ENCODE data around the gene DLK2.

Gene DLK2

GRCh38 chr6:43497689-43498088 lies 42.3 kb upstream of the DLK2 start:
- no peak for TF ChIP-seq CTCF (IDR thresholded peaks at IDR 0.05; ENCODE audit: extremely low read depth, insufficient read depth, missing control alignments)
- in situ Hi-C loops (cut with MboI; ENCODE audit: low pct_unique_long_range_greater_than_20kb, low sequenced_read_pairs, unreplicated experiment) = no loop called here

DNA sequence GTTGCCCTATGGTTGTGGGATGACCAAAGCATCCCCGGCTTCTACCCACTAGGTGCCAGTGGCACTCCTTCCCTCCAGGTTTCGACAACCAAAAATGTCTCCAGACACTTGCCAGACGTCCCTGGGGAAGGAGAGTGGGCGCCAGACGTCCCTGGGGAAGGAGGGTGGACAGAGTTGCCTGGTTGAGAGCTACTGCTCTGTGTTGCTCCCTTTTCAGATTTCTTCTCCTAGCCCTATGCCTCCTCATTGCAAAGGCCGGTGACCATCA lies 41.7 kb upstream of the DLK2 start:
- no peak for TF ChIP-seq CTCF (IDR thresholded peaks at IDR 0.05; ENCODE audit: extremely low read depth, insufficient read depth, missing control alignments)
- no peak for DNase-seq (ENCODE audit: low spot score)
- in situ Hi-C loops (cut with MboI; ENCODE audit: low pct_unique_long_range_greater_than_20kb, low sequenced_read_pairs, unreplicated experiment) = no loop called here

More at GRCh38 chr6:43497689-43498088, 42.3 kb upstream of the DLK2 start:
- no peak for DNase-seq (ENCODE audit: low spot score)

- DNase-seq (ENCODE audit: low spot score) = peak; percentile 53
- in situ Hi-C loops (cut with MboI; ENCODE audit: low pct_unique_long_range_greater_than_20kb, low sequenced_read_pairs, unreplicated experiment) = no loop called here
- peak; percentile 64 for TF ChIP-seq CTCF (IDR thresholded peaks at IDR 0.05; ENCODE audit: extremely low read depth, insufficient read depth, missing control alignments)
Measured at GRCh38 chr6:43496370-43497128, 41.2 kb upstream of the DLK2 start.

DNA sequence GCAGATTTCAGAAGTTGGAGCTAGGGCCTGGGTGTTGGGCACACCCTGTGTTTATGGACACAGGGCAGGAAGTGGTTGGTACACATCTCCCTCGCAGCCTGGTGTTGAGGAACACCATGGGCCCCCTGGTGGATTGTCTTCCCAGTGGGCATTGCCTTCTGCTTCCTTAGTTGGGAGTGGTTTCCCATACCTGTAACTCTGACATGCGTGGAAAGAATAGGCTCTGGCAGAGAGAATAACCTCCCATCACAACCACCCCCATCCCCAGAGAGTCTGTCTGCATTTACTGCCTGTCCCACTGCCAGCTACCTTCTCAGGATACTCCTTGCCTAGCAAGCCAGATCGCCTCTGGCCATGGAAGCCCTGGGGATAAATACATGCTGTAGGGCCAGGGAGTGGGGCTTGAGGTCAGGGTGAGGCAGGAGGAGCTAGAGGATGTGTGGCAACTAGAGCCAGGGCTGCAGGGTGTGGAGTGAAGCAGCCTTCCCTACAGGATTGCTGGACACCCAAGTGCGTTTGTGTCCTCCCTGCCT lies 40.1 kb upstream of the DLK2 start:
- no peak for DNase-seq (ENCODE audit: low spot score)
- in situ Hi-C loops (cut with MboI; ENCODE audit: low pct_unique_long_range_greater_than_20kb, low sequenced_read_pairs, unreplicated experiment) = no loop called here
- peak; percentile 4 for TF ChIP-seq CTCF (IDR thresholded peaks at IDR 0.05; ENCODE audit: extremely low read depth, insufficient read depth, missing control alignments)

- TF ChIP-seq CTCF (IDR thresholded peaks at IDR 0.05; ENCODE audit: extremely low read depth, insufficient read depth, missing control alignments) = no peak
- no peak for DNase-seq (ENCODE audit: low spot score)
- in situ Hi-C loops (cut with MboI; ENCODE audit: low pct_unique_long_range_greater_than_20kb, low sequenced_read_pairs, unreplicated experiment) = no loop called here
Measured at GRCh38 chr6:43494766-43495165, 39.4 kb upstream of the DLK2 start.

- in situ Hi-C loops (cut with MboI; ENCODE audit: low pct_unique_long_range_greater_than_20kb, low sequenced_read_pairs, unreplicated experiment) = no loop called here
- TF ChIP-seq CTCF (IDR thresholded peaks at IDR 0.05; ENCODE audit: extremely low read depth, insufficient read depth, missing control alignments) = no peak
Measured at GRCh38 chr6:43494321-43494720, 39.0 kb upstream of the DLK2 start.

More at GRCh38 chr6:43494321-43494720, 39.0 kb upstream of the DLK2 start:
- DNase-seq (ENCODE audit: low spot score) = no peak

Data from GM13977 (cell line).